HepG2 (cell line): ENCODE measurements around the gene NLRC3. TPM values are rescaled to one million over a fixed set of nuclear protein-coding genes. Genes with fewer than 3 reads are reported as not detected.

Experiments used
- DBP ChIP-seq: sonication (generic); formaldehyde crosslinking; IDR thresholded peaks from 2 replicates; pipeline ENCODE4 v1.4.0; 2020; ENCODE audit warnings: missing genetic modification reagents; ENCODE audit errors: not compliant biosample characterization
- FOXA1 ChIP-seq, 2 experiments: fragments of 450-650 bp in 1 of 2; sonication (generic) in 1 of 2; formaldehyde crosslinking in 1 of 2; IDR thresholded peaks; 2 replicates each; pipeline versions ENCODE4 v1.4.0 to v1.6.1; 2016 to 2020; ENCODE audit warnings: missing genetic modification reagents in 1 of 2
- GABPA ChIP-seq, 2 experiments: IDR thresholded peaks; 2 replicates each; pipeline ENCODE4 v1.6.1; 2011 to 2016; ENCODE audit warnings: low read depth in 2 of 2, low read length in 1 of 2, missing biosample characterization in 1 of 2, missing genetic modification characterization in 1 of 2
- GMEB2 ChIP-seq: IDR thresholded peaks from 2 replicates; pipeline ENCODE4 v1.6.1; 2016; ENCODE audit warnings: missing biosample characterization, missing genetic modification reagents, low read depth
- IKZF5 ChIP-seq: IDR thresholded peaks from 2 replicates; pipeline ENCODE4 v1.6.1; 2018; ENCODE audit warnings: missing genetic modification reagents, mild to moderate bottlenecking, missing compliant biosample characterization
- KAT7 ChIP-seq: IDR thresholded peaks from 2 replicates; pipeline ENCODE4 v1.6.1; 2018; ENCODE audit warnings: borderline replicate concordance, missing compliant biosample characterization
- MAFK ChIP-seq, 2 experiments: IDR thresholded peaks in 1 of 2; conservative IDR thresholded peaks in 1 of 2; 2 replicates each; pipeline ENCODE4 v1.6.1; 2011; ENCODE audit warnings: improper control_type of control experiment in 2 of 2, low read length in 2 of 2
- MBD4 ChIP-seq: IDR thresholded peaks from 2 replicates; pipeline ENCODE4 v1.6.1; 2012; ENCODE audit warnings: low read length, inconsistent platforms, borderline replicate concordance
- RXRA ChIP-seq: sonication (generic); formaldehyde crosslinking; IDR thresholded peaks from 2 replicates; pipeline ENCODE4 v1.5.1; 2020; ENCODE audit warnings: missing genetic modification reagents
- SMARCE1 ChIP-seq: fragments of 450-650 bp; IDR thresholded peaks from 2 replicates; pipeline ENCODE4 v1.6.1; 2017; ENCODE audit warnings: borderline replicate concordance
- ZBTB39 ChIP-seq: sonication (generic); formaldehyde crosslinking; IDR thresholded peaks from 2 replicates; pipeline ENCODE4 v1.5.0; 2020; ENCODE audit warnings: missing genetic modification reagents
- ZNF607 ChIP-seq: sonication (generic); formaldehyde crosslinking; IDR thresholded peaks from 2 replicates; pipeline ENCODE4 v1.5.1; 2020; ENCODE audit warnings: missing genetic modification reagents, mild to moderate bottlenecking, borderline replicate concordance
- polyA plus RNA-seq, 8 experiments: library from polyadenylated mRNA; depleted of rRNA in 3 of 8; stranded (reverse) in 7 of 8; unstranded in 1 of 8; fragments of >200 nt; fragmentation: Illumina TruSeq in 4 of 8; extraction: Trizol in 4 of 8; gene quantifications; 2 replicates each; pipeline versions ENCODE4 v1.2.1 to v1.2.3, GENCODE V29; 2011 to 2016; ENCODE audit warnings: low read depth in 4 of 8, missing spikeins in 1 of 8, mixed read lengths in 1 of 8; ENCODE audit not compliant: insufficient read depth in 1 of 8
- total RNA-seq, 5 experiments: library from RNA; depleted of rRNA; stranded (reverse); fragments of >200 nt; fragmentation: Illumina TruSeq; extraction: Trizol; gene quantifications; 2 replicates each; pipeline ENCODE4 v1.2.3, GENCODE V29; 2016; ENCODE audit warnings: low read depth in 1 of 5
- TF ChIP-seq, protein P1 (sequence below): sonication (generic); formaldehyde crosslinking; IDR thresholded peaks from 2 replicates; pipeline ENCODE4 v1.8.0; 2022; ENCODE audit warnings: missing genetic modification reagents, mild to moderate bottlenecking, inconsistent platforms, borderline replicate concordance
- TF ChIP-seq, protein P2 (sequence below): sonication (generic); formaldehyde crosslinking; IDR thresholded peaks from 2 replicates; pipeline ENCODE4 v1.4.0; 2020; ENCODE audit warnings: mild to moderate bottlenecking, missing genetic modification reagents
- TF ChIP-seq, protein P3 (sequence below): sonication (generic); formaldehyde crosslinking; IDR thresholded peaks from 2 replicates; pipeline ENCODE4 v1.8.0; 2023; ENCODE audit warnings: mild to moderate bottlenecking, missing genetic modification reagents
- TF ChIP-seq, protein P4 (sequence below): IDR thresholded peaks from 2 replicates; pipeline ENCODE4 v1.6.1; 2016; ENCODE audit warnings: low read depth, control low read depth

NLRC3 gene
- total and polyA plus RNA-seq, 2 of the 13 experiments (the other 11 are each of a cell fraction or from before 2014, with no cell fraction given) = not detected

GRCh38 chr16:3611146-3611975 lies 34.2 kb upstream of the NLRC3 start, which contains the start of gene SLX4 (continued):
- TF ChIP-seq ZBTB39 (CRISPR knock-in tag) (no peak), SMARCE1 (no peak), MBD4 (no peak), MAFK (conservative IDR thresholded peaks at IDR 0.05 in 1 of 2, IDR thresholded peaks at IDR 0.05 in 1 of 2; ENCODE audit: low read length in 2 of 2) (no peak), RXRA (CRISPR knock-in tag) (peak; percentile 22; the same call in 1 of the 2 replicates), GABPA (IDR thresholded peaks at IDR 0.05; ENCODE audit: low read depth, low read length) (peak; percentile 89), GABPA (CRISPR knock-in tag; IDR thresholded peaks at IDR 0.05; ENCODE audit: low read depth) (peak; percentile 69), ZNF607 (CRISPR knock-in tag) (peak; percentile 39; the same call in 1 of the 2 replicates), GMEB2 (CRISPR knock-in tag) (no peak; the same call in 1 of the 2 replicates), FOXA1 (IDR thresholded peaks at IDR 0.05) (no peak), FOXA1 (CRISPR knock-in tag; IDR thresholded peaks at IDR 0.05) (no peak), DBP (no peak), KAT7 (CRISPR knock-in tag) (peak; percentile 67), IKZF5 (CRISPR knock-in tag) (no peak)
- TF ChIP-seq, protein P1, sequence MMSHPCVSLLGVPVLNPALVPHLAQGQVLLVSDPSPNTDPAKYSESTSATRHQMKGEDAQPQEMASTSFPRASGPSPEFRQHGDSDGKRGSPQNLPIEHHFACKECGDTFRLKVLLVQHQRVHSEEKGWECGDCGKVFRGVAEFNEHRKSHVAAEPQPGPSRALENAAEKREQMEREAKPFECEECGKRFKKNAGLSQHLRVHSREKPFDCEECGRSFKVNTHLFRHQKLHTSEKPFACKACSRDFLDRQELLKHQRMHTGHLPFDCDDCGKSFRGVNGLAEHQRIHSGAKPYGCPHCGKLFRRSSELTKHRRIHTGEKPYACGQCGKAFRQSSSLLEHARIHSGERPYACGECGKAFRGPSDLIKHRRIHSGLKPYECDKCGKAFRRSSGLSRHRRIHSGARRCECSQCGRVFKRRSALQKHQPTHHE = no peak
- TF ChIP-seq, protein P2, sequence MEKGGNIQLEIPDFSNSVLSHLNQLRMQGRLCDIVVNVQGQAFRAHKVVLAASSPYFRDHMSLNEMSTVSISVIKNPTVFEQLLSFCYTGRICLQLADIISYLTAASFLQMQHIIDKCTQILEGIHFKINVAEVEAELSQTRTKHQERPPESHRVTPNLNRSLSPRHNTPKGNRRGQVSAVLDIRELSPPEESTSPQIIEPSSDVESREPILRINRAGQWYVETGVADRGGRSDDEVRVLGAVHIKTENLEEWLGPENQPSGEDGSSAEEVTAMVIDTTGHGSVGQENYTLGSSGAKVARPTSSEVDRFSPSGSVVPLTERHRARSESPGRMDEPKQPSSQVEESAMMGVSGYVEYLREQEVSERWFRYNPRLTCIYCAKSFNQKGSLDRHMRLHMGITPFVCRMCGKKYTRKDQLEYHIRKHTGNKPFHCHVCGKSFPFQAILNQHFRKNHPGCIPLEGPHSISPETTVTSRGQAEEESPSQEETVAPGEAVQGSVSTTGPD (CRISPR knock-in tag) = no peak
- TF ChIP-seq, protein P3, sequence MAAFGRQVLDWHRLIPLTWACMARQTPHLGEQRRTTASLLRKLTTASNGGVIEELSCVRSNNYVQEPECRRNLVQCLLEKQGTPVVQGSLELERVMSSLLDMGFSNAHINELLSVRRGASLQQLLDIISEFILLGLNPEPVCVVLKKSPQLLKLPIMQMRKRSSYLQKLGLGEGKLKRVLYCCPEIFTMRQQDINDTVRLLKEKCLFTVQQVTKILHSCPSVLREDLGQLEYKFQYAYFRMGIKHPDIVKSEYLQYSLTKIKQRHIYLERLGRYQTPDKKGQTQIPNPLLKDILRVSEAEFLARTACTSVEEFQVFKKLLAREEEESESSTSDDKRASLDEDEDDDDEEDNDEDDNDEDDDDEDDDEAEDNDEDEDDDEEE = no peak; the same call in 1 of the 2 replicates
- TF ChIP-seq, protein P4, sequence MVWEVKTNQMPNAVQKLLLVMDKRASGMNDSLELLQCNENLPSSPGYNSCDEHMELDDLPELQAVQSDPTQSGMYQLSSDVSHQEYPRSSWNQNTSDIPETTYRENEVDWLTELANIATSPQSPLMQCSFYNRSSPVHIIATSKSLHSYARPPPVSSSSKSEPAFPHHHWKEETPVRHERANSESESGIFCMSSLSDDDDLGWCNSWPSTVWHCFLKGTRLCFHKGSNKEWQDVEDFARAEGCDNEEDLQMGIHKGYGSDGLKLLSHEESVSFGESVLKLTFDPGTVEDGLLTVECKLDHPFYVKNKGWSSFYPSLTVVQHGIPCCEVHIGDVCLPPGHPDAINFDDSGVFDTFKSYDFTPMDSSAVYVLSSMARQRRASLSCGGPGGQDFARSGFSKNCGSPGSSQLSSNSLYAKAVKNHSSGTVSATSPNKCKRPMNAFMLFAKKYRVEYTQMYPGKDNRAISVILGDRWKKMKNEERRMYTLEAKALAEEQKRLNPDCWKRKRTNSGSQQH (CRISPR knock-in tag) = peak; percentile 96
